ENCODE data around the gene PROSER2. TPM values are rescaled to one million over a fixed set of nuclear protein-coding genes. Genes with fewer than 3 reads are reported as not detected.

The PROSER2 gene
- total and polyA plus RNA-seq, 4 donors, result 6.5 to 24.9 (median 9.9) TPM

- Histone ChIP-seq H3K9ac (ENCODE audit: low read depth in 1 of 2, low read length in 2 of 2) (no peak overlapping the region), H3K36me3 (ENCODE audit: control insufficient read depth in 4 of 4, insufficient read depth in 3 of 4, low read depth in 1 of 4, low read length in 3 of 4) (no peaks in the 10 kb centered on the region), H3K27me3 (ENCODE audit: control insufficient read depth in 4 of 4, insufficient read depth in 4 of 4, low read length in 3 of 4) (no peaks in the 10 kb centered on the region), H3K27ac (ENCODE audit: low read depth in 1 of 2, low read length in 2 of 2) (no peak overlapping the region), H3K9me3 (ENCODE audit: control insufficient read depth in 4 of 4, low read length in 3 of 4) (no peaks in the 10 kb centered on the region), H3K4me1 (ENCODE audit: control insufficient read depth in 4 of 4, insufficient read depth in 4 of 4, low read length in 3 of 4) (peaks cover 2 to 21% (median 11%) of the 10 kb centered on the region in 4 donors), H3K4me3 (ENCODE audit: low read depth in 1 of 3, low read length in 3 of 3) (no peak overlapping the region)
- no peak for TF ChIP-seq NR2F2 (IDR thresholded peaks at IDR 0.05)
- TF ChIP-seq REST (IDR thresholded peaks at IDR 0.05), result no peak
- no peak for TF ChIP-seq HNF4G (IDR thresholded peaks at IDR 0.05)
- TF ChIP-seq TAF1 (conservative IDR thresholded peaks at IDR 0.05), result no peak
- no peak for TF ChIP-seq CTCF (IDR thresholded peaks at IDR 0.05; ENCODE audit: low read depth, low read length, missing input control)
- TF ChIP-seq FOXA1 (IDR thresholded peaks at IDR 0.05), result no peak
- no peak for TF ChIP-seq EGR1 (IDR thresholded peaks at IDR 0.05; ENCODE audit: low read depth in 2 of 2)
- no peak for TF ChIP-seq JUND (IDR thresholded peaks at IDR 0.05)
- no peak for TF ChIP-seq RAD21 (IDR thresholded peaks at IDR 0.05)
- TF ChIP-seq ATF3 (IDR thresholded peaks at IDR 0.05), result no peak
- TF ChIP-seq RXRA (IDR thresholded peaks at IDR 0.05), result no peak
- no peak for TF ChIP-seq YY1 (IDR thresholded peaks at IDR 0.05)
- no peak for TF ChIP-seq SP1 (IDR thresholded peaks at IDR 0.05)
- no peak for TF ChIP-seq ZBTB33 (IDR thresholded peaks at IDR 0.05)
- no peak for TF ChIP-seq MAX (IDR thresholded peaks at IDR 0.05)
- TF ChIP-seq FOXA2 (IDR thresholded peaks at IDR 0.05), result no peak
- TF ChIP-seq HNF4A (conservative IDR thresholded peaks at IDR 0.05), result no peak
- TF ChIP-seq GABPA (IDR thresholded peaks at IDR 0.05 in 1 of 2, conservative IDR thresholded peaks at IDR 0.05 in 1 of 2), result no peak
- 78% methylated on average over 5 of the region's 5 CpGs for WGBS
- no peak for DNase-seq (ENCODE audit: low spot score)
Observed at GRCh38 chr10:11822026-11822756, 965 bp upstream of the PROSER2 start.

Data from liver (tissue), 9 donors.